Measurements from ENCODE around the gene ARL5A.

The ARL5A gene

GRCh38 chr2:151860210-151860609 is 32.0 kb upstream of the ARL5A start:
- no peak overlapping the region for H3K4me3 ChIP-seq (ENCODE audit: control insufficient read depth, low read depth, low read length)
- DNase-seq (ENCODE audit: low read depth) = no peak
- no peak for TF ChIP-seq CTCF (IDR thresholded peaks at IDR 0.05; ENCODE audit: control insufficient read depth, insufficient read depth, low read depth, low read length, missing control alignments)

GRCh38 chr2:151857650-151858049 is 29.4 kb upstream of the ARL5A start:
- TF ChIP-seq CTCF (IDR thresholded peaks at IDR 0.05; ENCODE audit: control insufficient read depth, insufficient read depth, low read depth, low read length, missing control alignments) = no peak
- no peak for DNase-seq (ENCODE audit: low read depth)
- no peak overlapping the region for H3K4me3 ChIP-seq (ENCODE audit: control insufficient read depth, low read depth, low read length)

GRCh38 chr2:151855111-151855510 is 26.9 kb upstream of the ARL5A start:
- no peak for TF ChIP-seq CTCF (IDR thresholded peaks at IDR 0.05; ENCODE audit: control insufficient read depth, insufficient read depth, low read depth, low read length, missing control alignments)
- no peak for DNase-seq (ENCODE audit: low read depth)
- no peak overlapping the region for H3K4me3 ChIP-seq (ENCODE audit: control insufficient read depth, low read depth, low read length)

GRCh38 chr2:151853070-151853758 is 25.0 kb upstream of the ARL5A start:
- H3K4me3 ChIP-seq (ENCODE audit: control insufficient read depth, low read depth, low read length) = no peak overlapping the region
- TF ChIP-seq CTCF (IDR thresholded peaks at IDR 0.05; ENCODE audit: control insufficient read depth, insufficient read depth, low read depth, low read length, missing control alignments) = no peak
- no peak for DNase-seq (ENCODE audit: low read depth)

GRCh38 chr2:151852260-151853069 is 24.2 kb upstream of the ARL5A start:
- no peak for TF ChIP-seq CTCF (IDR thresholded peaks at IDR 0.05; ENCODE audit: control insufficient read depth, insufficient read depth, low read depth, low read length, missing control alignments)
- no peak for DNase-seq (ENCODE audit: low read depth)
- H3K4me3 ChIP-seq (ENCODE audit: control insufficient read depth, low read depth, low read length) = no peak overlapping the region

- DNase-seq (ENCODE audit: low read depth) = no peak
- TF ChIP-seq CTCF (IDR thresholded peaks at IDR 0.05; ENCODE audit: control insufficient read depth, insufficient read depth, low read depth, low read length, missing control alignments) = no peak
- H3K4me3 ChIP-seq (ENCODE audit: control insufficient read depth, low read depth, low read length) = no peak overlapping the region
These were observed 23.5 kb upstream of the ARL5A start for GRCh38 chr2:151851761-151852160.
